Measurements from ENCODE around the gene SYTL3.

SYTL3 gene

DNA sequence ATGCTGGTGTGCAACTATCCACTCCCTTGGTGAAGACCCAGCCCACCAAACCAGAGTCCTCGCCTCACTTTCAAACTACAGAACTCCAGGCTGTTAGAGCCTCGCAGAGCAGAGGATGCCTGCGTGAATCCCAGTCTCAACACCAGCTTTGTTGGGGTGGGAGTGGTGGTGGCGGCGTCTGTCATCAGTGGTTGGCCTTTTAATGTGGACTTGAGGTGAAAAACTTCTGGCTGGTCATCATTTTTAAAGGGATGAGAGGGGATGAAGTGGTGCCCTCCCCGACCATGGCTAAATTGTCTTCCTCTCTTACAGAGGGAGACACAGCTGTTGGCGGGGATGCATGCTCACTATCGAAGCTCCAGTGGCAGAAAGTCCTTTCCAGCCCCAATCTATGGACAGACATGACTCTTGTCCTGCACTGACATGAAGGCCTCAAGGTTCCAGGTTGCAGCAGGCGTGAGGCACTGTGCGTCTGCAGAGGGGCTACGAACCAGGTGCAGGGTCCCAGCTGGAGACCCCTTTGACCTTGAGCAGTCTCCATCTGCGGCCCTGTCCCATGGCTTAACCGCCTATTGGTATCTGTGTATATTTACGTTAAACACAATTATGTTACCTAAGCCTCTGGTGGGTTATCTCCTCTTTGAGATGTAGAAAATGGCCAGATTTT lies 114.5 kb downstream of the SYTL3 start:
- no peak for TF ChIP-seq CTCF (IDR thresholded peaks at IDR 0.05; ENCODE audit: unreplicated experiment in 3 of 3)
- peaks cover 42% of the 10 kb centered on the region for H3K36me3 Mint-ChIP-seq (ENCODE audit: low read depth)
- no peak overlapping the region for H3K4me3 Mint-ChIP-seq
- peaks cover 38% of the 10 kb centered on the region for H3K4me1 Mint-ChIP-seq
- peak overlapping the region in 2 of 3 experiments; percentile 29 to 67 for H3K27ac Mint-ChIP-seq
- no peaks in the 10 kb centered on the region for H3K27me3 Mint-ChIP-seq (ENCODE audit: low read depth)
- no peaks in the 10 kb centered on the region for H3K9me3 Mint-ChIP-seq

GRCh38 chr6:158764926-158765325 lies 115.1 kb downstream of the SYTL3 start:
- no peak for TF ChIP-seq CTCF (IDR thresholded peaks at IDR 0.05; ENCODE audit: unreplicated experiment in 3 of 3)
- H3K27ac Mint-ChIP-seq, result no peak overlapping the region
- peaks cover 42% of the 10 kb centered on the region for H3K4me1 Mint-ChIP-seq
- H3K9me3 Mint-ChIP-seq, result no peaks in the 10 kb centered on the region
- peaks cover 48% of the 10 kb centered on the region for H3K36me3 Mint-ChIP-seq (ENCODE audit: low read depth)
- H3K27me3 Mint-ChIP-seq (ENCODE audit: low read depth), result no peaks in the 10 kb centered on the region
- H3K4me3 Mint-ChIP-seq, result no peak overlapping the region

- Mint-ChIP-seq H3K27me3 (ENCODE audit: low read depth) (no peaks in the 10 kb centered on the region), H3K4me3 (no peak overlapping the region), H3K36me3 (ENCODE audit: low read depth) (peaks cover 54% of the 10 kb centered on the region), H3K27ac (peak overlapping the region in 1 of 3 experiments; percentile 17), H3K9me3 (no peaks in the 10 kb centered on the region), H3K4me1 (peaks cover 46% of the 10 kb centered on the region)
- TF ChIP-seq CTCF (IDR thresholded peaks at IDR 0.05; ENCODE audit: unreplicated experiment in 3 of 3), result no peak
Measured at GRCh38 chr6:158765499-158766068, 115.7 kb downstream of the SYTL3 start.

DNA sequence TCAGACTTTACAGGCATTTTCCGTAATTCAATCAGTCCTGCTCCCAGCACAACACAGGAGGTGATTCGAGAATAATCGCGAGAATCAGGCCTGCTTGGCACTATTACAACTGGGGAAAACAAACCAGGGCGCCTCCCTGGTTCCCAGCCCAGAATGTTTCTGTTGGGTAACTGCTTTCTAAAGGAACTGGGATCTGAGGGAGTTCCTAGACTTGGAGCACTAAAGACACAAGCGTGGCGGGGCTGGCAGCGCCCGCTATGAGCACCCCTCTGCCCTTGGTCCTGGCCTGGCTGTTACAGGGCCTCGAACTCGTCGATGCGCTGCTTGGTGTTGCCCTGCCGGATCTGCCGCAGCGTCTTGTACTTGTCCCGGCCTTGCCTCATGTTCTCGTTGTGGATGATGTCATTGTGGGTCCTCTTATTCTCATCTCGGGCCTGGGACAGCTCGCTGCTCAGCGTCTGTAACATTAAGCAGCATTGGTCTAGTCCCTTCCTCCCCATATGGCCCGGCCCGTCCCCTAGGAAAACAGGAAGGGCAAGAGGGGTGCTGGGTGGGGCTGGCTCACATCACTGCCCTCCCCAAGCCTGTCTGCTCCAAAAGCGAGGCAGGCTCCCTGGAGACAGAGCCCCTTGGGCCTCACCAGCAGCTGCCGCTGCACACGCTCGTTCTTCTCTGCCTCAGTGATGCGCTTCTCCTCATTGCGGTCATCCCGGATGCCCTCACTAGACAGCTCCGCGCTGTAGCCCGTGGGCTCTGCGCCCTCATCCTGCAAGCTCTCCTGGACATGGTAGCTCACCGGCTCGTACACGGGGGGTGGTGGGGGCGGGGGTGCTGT lies 117.0 kb downstream of the SYTL3 start:
- Mint-ChIP-seq H3K4me3 (no peak overlapping the region), H3K36me3 (ENCODE audit: low read depth) (peaks cover 62% of the 10 kb centered on the region)

GRCh38 chr6:158767709-158768108 lies 117.9 kb downstream of the SYTL3 start:
- no peaks in the 10 kb centered on the region for H3K9me3 Mint-ChIP-seq
- peaks cover 68% of the 10 kb centered on the region for H3K36me3 Mint-ChIP-seq (ENCODE audit: low read depth)
- peaks cover 52% of the 10 kb centered on the region for H3K4me1 Mint-ChIP-seq
- no peak for TF ChIP-seq CTCF (IDR thresholded peaks at IDR 0.05; ENCODE audit: unreplicated experiment in 3 of 3)
- no peaks in the 10 kb centered on the region for H3K27me3 Mint-ChIP-seq (ENCODE audit: low read depth)
- no peak overlapping the region for H3K4me3 Mint-ChIP-seq
- H3K27ac Mint-ChIP-seq, result peak overlapping the region in 2 of 3 experiments; percentile 10 to 66

More for the DNA sequence above, 117.0 kb downstream of the SYTL3 start:
- Mint-ChIP-seq H3K9me3 (no peaks in the 10 kb centered on the region), H3K27ac (peak overlapping the region in 2 of 3 experiments; percentile 65 to 66), H3K4me1 (peaks cover 53% of the 10 kb centered on the region), H3K27me3 (ENCODE audit: low read depth) (no peaks in the 10 kb centered on the region)
- TF ChIP-seq CTCF (IDR thresholded peaks at IDR 0.05; ENCODE audit: unreplicated experiment in 3 of 3), result no peak
